ENCODE measurements around the gene CLIC1. TPM values are rescaled to one million over a fixed set of nuclear protein-coding genes. Genes with fewer than 3 reads are reported as not detected.

The CLIC1 gene
- 100 to 1,000 TPM in 2 of 10 donors, 10 to 100 TPM in 8; 64.5 to 219 (median 87.9) TPM for total RNA-seq
- 100 to 1,000 TPM in 1 of 2 donors, 10 to 100 TPM in 1; 51.1 to 400 TPM for polyA plus RNA-seq
- long read RNA-seq, donor 1, transcript CLIC1-208 (6 exons, 1,254 nt), result major isoform, 62 of 75 reads
- long read RNA-seq, donor 1, partial matches to known transcripts, result 9 of 75 reads
- long read RNA-seq, donor 1, other reads (novel, unspliced or antisense), result 3 of 75 reads
- long read RNA-seq, donor 2, transcript CLIC1-208 (6 exons, 1,254 nt), result major isoform, 79 of 90 reads
- long read RNA-seq, donor 2, partial matches to known transcripts, result 5 of 90 reads
- long read RNA-seq, donor 2, other reads (novel, unspliced or antisense), result 5 of 90 reads
- long read RNA-seq, donor 3, transcript CLIC1-208 (6 exons, 1,254 nt), result major isoform, 102 of 108 reads
- long read RNA-seq, donor 3, partial matches to known transcripts, result 2 of 108 reads
- long read RNA-seq, donor 3, other reads (novel, unspliced or antisense), result 3 of 108 reads

DNA sequence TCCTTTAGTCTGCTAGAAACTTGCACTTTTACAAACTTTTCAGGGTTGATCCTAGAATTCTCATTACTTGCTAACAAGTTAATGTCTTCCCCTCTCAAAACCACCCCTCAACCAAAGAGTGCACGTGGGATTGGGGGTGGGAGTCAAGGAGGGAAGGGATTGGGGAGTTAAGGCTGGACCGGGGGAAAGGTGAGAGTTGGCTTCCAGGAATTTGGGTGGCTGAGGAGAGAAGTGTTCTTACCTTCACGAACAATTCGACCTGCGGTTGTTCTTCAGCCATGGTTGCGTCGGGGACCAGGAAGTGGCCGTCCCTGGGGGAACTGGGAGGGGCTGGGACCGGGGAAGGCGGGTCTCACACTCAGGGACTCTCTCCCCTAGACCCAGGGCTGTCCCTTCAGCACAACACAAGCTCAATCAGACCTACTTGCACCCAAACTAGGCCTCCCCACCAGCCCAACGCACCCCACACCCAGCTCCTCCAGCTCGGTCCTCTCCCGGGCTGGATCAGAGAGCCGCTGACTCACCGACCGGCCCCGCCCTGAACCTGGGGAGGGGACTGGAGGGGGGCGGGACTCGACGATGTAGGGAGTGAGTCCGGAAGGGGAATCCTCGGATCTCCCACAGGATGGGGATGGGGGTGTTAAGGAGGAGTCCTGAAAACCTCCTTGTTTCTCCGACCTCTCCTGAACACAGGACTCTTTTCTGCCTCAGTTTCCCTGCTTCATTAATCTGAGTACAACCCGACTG, at the start of gene CLIC1:
Gene CLIC1 (minus strand): TSS at position 510 of the 747 bp plus-strand sequence. CDS start 230 bp downstream, at position 280.
- Histone ChIP-seq H3K27me3 (no peaks in the 10 kb centered on the region), H3K27ac (peak within 1 kb of the TSS; percentile 85 to 98 (median 94)), H3K9me3 (no peaks in the 10 kb centered on the region), H3K4me1 (peaks cover 7 to 77% (median 67%) of the 10 kb centered on the region in 9 donors), H3K4me3 (peak within 1 kb of the TSS; percentile 62 to 94 (median 70)), H3K36me3 (peaks cover 0 to 35% (median 28%) of the 10 kb centered on the region in 9 donors)
- ATAC-seq (peak; percentile 48 to 77 (median 69)), DNase-seq (peak; percentile 84 to 89)
- TF ChIP-seq CTCF (IDR thresholded peaks at IDR 0.05), result no peak
- WGBS, 2 donors, result 0 to 1% methylated on average over 24 of the region's 24 CpGs
- intact Hi-C loops (cut with DNase I), result loop anchor here in 6 of 10 donors (1.0 to 10.0 kb wide), 7 partner anchors 54 to 99 kb away; partner anchors contain the start of genes HSPA1B (in 1 of the 6), LY6G5C (in 1 of the 6) and VARS1 (in 1 of the 6)

DNA sequence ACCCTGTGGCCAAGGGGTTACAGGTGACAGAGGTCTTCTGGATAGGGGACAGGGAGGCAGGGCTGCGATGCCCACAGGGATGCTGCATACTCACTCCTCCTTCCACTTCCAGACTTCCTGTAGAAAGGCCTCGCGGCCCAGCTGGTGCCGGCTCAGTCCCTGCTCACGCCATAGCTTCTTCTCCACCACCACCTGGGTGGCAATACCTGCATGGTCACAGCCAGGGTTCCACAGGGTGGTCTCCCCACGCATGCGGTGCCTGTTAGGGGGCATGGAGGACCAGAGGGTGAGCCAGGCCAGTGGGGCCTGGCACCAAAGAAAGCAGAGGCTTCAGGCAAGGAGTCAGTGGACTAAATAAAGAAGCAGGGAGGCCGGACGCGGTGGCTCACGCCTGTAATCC, 49.1 kb upstream of the CLIC1 start:
- Histone ChIP-seq H3K4me3 (no peak overlapping the region), H3K9me3 (no peaks in the 10 kb centered on the region), H3K4me1 (no peaks in the 10 kb centered on the region), H3K36me3 (peaks cover 0 to 99% (median 53%) of the 10 kb centered on the region in 9 donors), H3K27me3 (no peaks in the 10 kb centered on the region), H3K27ac (no peak overlapping the region)
- WGBS, 2 donors, result 97 to 98% methylated on average over 11 of the region's 11 CpGs
- intact Hi-C loops (cut with DNase I), result no loop called here
- DNase-seq (no peak), ATAC-seq (peak in 1 of 8 donors; percentile 17)
- TF ChIP-seq CTCF (IDR thresholded peaks at IDR 0.05), result no peak

DNA sequence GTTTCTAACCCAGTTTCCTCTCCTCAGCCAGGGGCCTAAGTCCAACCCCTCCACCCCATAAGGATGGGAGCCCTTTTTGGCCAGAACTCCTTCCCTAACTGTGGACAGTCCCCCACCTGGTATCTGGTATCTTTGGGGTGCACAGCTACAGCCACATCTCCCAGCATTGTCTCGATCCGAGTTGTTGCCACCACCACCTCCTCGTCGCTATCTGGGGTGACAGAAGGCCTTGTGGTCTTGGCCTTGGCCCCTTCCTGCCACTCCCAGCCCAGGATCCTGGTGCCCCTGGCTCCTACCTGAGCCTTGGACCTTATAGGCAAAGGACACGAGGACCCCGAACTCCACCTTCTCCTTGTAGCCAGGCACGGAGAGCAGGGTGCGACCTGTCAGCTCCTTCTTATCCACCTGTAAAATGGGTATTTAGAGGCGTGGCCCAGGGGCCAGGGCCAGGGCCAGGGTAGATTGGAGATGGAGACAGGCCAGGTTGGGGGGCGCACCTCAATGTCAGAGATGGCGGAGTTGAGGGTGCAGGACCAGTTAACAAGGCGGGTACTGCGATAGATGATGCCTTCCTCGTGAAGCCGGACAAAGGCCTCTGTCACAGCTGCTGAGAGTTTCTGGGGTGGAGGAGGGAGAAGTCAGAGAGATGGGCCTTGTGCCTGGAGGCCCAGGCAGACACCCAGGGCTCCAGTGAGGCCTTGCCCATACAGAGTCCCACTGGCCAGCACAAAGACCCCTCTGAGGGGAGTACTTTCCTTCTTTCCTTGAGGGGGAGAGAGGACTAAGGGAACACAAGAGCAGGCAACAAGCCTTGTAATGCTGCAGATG, 48.0 kb upstream of the CLIC1 start:
- no peak for ATAC-seq
- H3K27ac ChIP-seq, result no peak overlapping the region
- no peak for DNase-seq
- WGBS, 2 donors, result 91 to 95% methylated on average over 15 of the region's 15 CpGs
- H3K36me3 ChIP-seq, result peaks cover 0 to 99% (median 53%) of the 10 kb centered on the region in 9 donors
- no peaks in the 10 kb centered on the region for H3K4me1 ChIP-seq
- H3K4me3 ChIP-seq, result no peak overlapping the region
- H3K27me3 ChIP-seq, result no peaks in the 10 kb centered on the region
- intact Hi-C loops (cut with DNase I), result loop anchor here in 1 of 10 donors (5.0 kb wide), 1 partner anchor 42 kb away; the partner anchor contains the start of gene MSH5
- TF ChIP-seq CTCF (IDR thresholded peaks at IDR 0.05), result no peak
- H3K9me3 ChIP-seq, result no peaks in the 10 kb centered on the region

All from heart right ventricle (tissue), 16 donors.